ENCODE measurements around the gene TERT.

TERT gene

DNA sequence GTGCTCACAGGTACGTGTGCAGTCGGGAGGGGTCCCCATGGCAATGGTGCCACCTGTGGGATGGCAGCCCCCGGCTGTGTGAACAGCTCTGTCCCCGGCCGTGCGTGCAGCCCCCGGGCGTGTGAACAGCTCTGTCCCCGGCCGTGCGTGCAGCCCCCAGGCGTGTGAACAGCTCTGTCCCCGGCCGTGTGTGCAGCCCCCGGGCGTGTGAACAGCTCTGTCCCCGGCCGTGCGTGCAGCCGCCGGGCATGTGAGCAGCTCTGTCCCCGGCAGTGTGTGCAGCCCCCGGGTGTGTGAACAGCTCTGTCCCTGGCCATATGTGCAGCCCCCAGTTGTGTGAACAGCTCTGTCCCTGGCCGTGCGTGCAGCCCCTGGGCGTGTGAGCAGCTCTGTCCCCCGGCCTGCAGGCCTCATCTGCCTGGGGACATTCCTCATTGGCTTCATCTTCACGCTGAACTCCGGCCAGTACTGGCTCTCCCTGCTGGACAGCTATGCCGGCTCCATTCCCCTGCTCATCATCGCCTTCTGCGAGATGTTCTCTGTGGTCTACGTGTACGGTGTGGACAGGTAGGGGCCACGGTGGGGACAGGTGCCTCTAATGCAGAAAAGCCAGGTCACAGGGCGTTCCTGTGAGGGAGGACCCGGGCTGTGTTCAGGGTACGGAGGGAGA is 75.6 kb downstream of the TERT start:
- no peak for DNase-seq (ENCODE audit: low read depth)

- no peak for DNase-seq (ENCODE audit: low read depth)
Measured at GRCh38 chr5:1218351-1219080, 76.4 kb downstream of the TERT start.

DNA sequence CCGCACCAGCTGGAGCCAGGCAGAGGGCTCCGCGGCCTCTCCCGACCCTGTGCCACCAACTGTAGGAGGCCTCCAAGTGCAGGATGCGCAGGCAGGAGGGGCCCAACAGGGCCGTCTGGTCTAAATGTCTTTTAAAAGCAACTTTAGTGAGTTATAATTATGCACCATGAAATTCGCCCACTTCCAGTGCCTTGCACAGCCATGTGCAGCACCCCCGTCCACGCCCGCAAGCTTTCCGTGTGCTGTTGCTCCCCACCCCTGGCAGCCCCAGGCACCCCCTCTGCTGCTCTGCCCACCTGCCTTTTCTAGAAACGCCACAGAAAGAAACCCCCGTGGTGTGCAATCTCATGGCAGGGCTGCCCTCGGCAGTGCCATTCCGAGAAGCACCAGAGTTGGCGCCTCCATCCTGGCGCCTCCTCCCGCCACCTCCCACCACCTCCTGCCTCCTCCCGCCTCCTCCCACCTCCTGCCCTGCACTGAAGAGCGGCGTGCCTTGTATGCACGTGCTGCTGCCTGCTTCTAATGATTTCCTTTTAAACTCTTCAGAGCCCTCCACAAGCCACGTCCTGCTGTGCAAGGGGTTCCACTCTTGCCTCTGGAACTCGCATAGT is 77.2 kb downstream of the TERT start:
- no peak for DNase-seq (ENCODE audit: low read depth)

GRCh38 chr5:1216918-1217295 is 78.0 kb downstream of the TERT start:
- no peak for DNase-seq (ENCODE audit: low read depth)

- no peak for DNase-seq (ENCODE audit: low read depth)
Measured at GRCh38 chr5:1216211-1216917, 78.5 kb downstream of the TERT start.

GRCh38 chr5:1215320-1216096 is 79.4 kb downstream of the TERT start:
- no peak for DNase-seq (ENCODE audit: low read depth)

DNA sequence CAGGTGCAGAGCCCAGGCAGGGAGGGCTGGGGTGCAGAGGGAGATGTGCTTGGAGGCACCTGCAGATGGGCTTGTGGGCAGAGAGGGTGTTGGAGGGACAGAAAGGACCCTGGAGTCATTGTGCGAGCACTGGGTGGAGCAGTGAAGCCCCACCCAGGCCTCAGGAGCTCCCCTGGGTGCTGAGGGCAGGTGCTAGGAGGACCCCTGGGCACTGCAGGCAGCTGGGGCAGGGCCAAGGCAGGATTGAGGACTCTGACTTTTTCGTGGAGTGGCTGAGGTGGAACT is 80.0 kb downstream of the TERT start:
- DNase-seq (ENCODE audit: low read depth), result no peak

- no peak for DNase-seq (ENCODE audit: low read depth)
Measured at GRCh38 chr5:1214163-1214935, 80.5 kb downstream of the TERT start.

- DNase-seq (ENCODE audit: low read depth), result no peak
Measured at GRCh38 chr5:1213508-1214162, 81.2 kb downstream of the TERT start.

DNA sequence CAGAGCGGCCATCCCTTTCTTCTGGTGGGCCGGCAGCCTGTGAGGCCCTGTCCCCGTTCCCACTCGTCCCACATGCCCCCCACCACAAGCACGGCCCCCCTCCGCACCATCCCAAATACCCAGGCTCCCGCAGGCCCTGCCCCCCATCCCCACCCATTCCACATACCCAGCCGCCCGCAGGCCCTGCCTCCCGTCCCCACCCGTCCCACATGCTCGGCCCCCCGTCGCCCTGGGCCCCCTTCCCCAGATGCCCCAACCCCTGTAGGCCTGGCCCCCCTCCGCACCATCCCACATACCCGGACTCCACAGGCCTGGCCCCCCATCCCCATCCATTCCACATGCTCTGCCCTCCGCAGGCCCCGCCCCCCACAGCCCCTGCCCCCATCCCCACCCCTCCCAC is 82.0 kb downstream of the TERT start:
- no peak for DNase-seq (ENCODE audit: low read depth)

GRCh38 chr5:1212271-1212670 is 82.6 kb downstream of the TERT start:
- no peak for DNase-seq (ENCODE audit: low read depth)

DNA sequence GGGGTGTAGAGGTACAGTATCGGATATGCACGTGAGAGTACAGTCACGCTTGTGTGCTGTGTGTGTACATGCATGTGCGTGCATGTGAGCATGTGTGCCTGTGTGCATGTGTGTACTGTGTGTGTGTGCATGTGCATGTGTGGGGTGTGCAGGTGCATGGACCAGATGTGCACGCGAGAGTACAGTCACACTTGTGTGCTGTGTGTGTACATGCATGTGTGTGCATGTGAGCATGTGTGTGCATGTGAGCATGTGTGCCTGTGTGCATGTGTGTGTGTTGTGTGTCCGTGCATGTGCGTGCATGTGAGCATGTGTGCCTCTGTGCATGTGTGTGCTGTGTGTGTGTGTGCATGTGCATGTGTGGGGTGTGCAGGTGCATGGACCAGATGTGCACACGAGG is 83.2 kb downstream of the TERT start:
- no peak for DNase-seq (ENCODE audit: low read depth)

- DNase-seq (ENCODE audit: low read depth), result no peak
Measured at GRCh38 chr5:1210832-1211251, 84.0 kb downstream of the TERT start.

DNA sequence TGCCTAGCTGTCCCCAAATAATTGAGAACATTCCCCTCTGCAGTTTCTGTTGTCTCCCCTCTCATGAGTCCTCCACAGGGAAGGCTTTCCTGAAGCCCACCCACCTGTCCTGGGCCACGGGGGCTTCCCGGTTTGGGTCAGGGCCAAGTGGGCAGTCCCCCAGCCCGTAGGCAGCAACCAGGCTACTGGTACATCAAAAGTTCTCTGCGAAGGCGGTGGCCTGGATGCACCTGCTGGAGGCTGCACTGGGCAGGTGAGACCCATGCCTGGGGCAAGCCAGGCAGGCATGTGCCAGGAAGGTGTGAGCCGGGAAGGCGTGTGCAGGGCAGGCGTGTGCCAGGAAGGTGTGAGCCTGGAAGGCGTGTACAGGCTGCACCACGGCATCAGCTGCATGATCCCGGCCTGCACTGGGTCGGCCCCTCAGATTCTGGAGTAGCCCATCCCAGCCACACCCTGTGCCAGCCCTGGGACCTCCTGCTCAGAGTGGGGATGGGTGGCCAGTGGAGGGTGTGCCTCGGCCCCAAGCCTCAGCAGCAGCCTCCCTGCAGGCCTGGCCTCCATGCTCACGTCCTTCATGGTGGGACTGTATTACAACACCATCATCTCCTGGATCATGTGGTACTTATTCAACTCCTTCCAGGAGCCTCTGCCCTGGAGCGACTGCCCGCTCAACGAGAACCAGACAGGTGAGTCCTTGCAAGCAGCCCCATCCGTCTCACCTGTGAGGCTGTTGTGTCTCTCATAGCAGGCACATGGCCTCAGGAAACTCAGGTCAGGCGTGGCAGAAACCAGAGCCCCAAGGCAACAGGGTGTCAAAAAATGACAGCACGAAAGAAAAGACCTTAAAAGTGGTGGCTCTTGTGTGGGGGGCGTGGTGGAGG is 84.7 kb downstream of the TERT start:
- DNase-seq (ENCODE audit: low read depth), result no peak

- no peak for DNase-seq (ENCODE audit: low read depth)
Measured at GRCh38 chr5:1209489-1209852, 85.4 kb downstream of the TERT start.

GRCh38 chr5:1208743-1209488 is 86.0 kb downstream of the TERT start:
- no peak for DNase-seq (ENCODE audit: low read depth)

- DNase-seq (ENCODE audit: low read depth), result no peak
Measured at GRCh38 chr5:1208221-1208742, 86.6 kb downstream of the TERT start.

DNA sequence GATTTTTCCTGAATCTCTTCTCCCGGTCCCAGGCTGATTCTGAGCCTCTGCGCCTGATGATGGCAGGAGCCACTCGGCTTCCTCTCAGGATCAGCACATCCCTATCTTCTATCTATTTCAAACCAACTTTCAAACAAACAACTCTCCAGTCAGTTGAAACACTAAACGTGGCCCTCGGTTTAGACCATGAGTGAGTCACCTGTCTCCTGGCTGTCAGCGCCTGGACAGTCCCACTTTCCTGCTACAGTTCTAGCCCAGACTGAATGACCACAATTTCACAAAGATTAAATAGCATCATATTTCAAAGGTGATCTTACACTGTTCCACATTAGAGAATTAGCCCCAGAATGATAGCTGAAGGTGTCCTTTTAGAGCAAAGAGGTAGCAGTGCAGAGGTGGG is 87.3 kb downstream of the TERT start:
- DNase-seq (ENCODE audit: low read depth), result no peak

Data from activated T-cell treated with anti-CD3 and anti-CD28 coated beads for 24 hours (primary cell).